Gastroesophageal sphincter (tissue), 4 donors: ENCODE measurements around the gene DOCK4. TPM values are rescaled to one million over a fixed set of nuclear protein-coding genes. Genes with fewer than 3 reads are reported as not detected.
"Not testable (repeated sequence)": the region's sequence is repeated elsewhere in the genome, so short reads cannot be mapped to it uniquely, and the experiment has no call there.

Experiments
- ATAC-seq: fragments of 150-250 bp; one replicate; pipeline ENCODE4 v1.9.1; 2016; ENCODE audit warnings: mild to moderate bottlenecking, moderate library complexity
- H3K27ac ChIP-seq, 4 donors: fragments of 200-600 bp; sonication (generic) in 3 of 4; 1 replicate in 3 of 4; 2 replicates in 1 of 4; pipeline ENCODE4 v1.5.1; 2016 to 2019
- H3K27me3 ChIP-seq: fragments of 200-600 bp; sonication (generic); one replicate; pipeline ENCODE4 v1.5.1; 2019
- H3K36me3 ChIP-seq, 2 donors: fragments of 200-600 bp; sonication (generic); one replicate each; pipeline ENCODE4 v1.5.1; 2019; ENCODE audit warnings: control low read depth in 1 of 2
- H3K4me1 ChIP-seq, 3 donors: fragments of 200-600 bp; sonication (generic); 1 replicate in 2 of 3; 2 replicates in 1 of 3; pipeline ENCODE4 v1.5.1; 2016 to 2019; ENCODE audit warnings: control low read depth in 2 of 3
- H3K4me3 ChIP-seq, 2 donors: fragments of 200-600 bp; sonication (generic); one replicate each; pipeline ENCODE4 v1.5.1; 2019; ENCODE audit warnings: mild to moderate bottlenecking in 1 of 2, moderate library complexity in 1 of 2
- H3K9me3 ChIP-seq, 3 donors: fragments of 200-600 bp; sonication (generic); one replicate each; pipeline ENCODE4 v1.5.1; 2017 to 2019; ENCODE audit warnings: control low read depth in 2 of 3
- CTCF ChIP-seq, 4 experiments: fragments of 200-600 bp in 2 of 4; fragments of 450-650 bp in 2 of 4; sonication (generic) in 1 of 4; IDR thresholded peaks; one replicate each; pipeline ENCODE4 v1.5.1; 2017 to 2019; ENCODE audit warnings: antibody characterized with exemption in 4 of 4, mild to moderate bottlenecking in 2 of 4, moderate library complexity in 2 of 4
- EP300 ChIP-seq: sonication (generic); formaldehyde crosslinking; IDR thresholded peaks from one replicate; pipeline ENCODE4 v1.6.1; 2017; ENCODE audit warnings: antibody characterized with exemption, mild to moderate bottlenecking
- POLR2A ChIP-seq, 2 donors: fragments of 450-650 bp; IDR thresholded peaks; one replicate each; pipeline ENCODE4 v1.6.1; 2017; ENCODE audit warnings: antibody characterized with exemption in 2 of 2, mild to moderate bottlenecking in 2 of 2, moderate library complexity in 1 of 2
- POLR2AphosphoS5 ChIP-seq: sonication (generic); formaldehyde crosslinking; IDR thresholded peaks from one replicate; pipeline ENCODE4 v1.6.1; 2017; ENCODE audit warnings: antibody characterized with exemption
- WGBS, 2 donors: methylation state at CpG; one replicate each; pipeline ENCODE4 v1.1.5; 2018; ENCODE audit warnings: low coverage in 1 of 2; 5-methylcytosine and 5-hydroxymethylcytosine counted together
- total RNA-seq, 4 donors: library from RNA; depleted of rRNA; stranded (reverse); fragments of >200 nt; gene quantifications; one replicate each; pipeline ENCODE4 v1.1.0, GENCODE V29; 2016

Gene DOCK4
- total RNA-seq, 4 donors from 2014 or later = 14.0 to 34.1 (median 24.2) TPM

- Histone ChIP-seq H3K9me3 (no peaks in the 10 kb centered on the region), H3K36me3 (no peaks in the 10 kb centered on the region), H3K4me1 (no peaks in the 10 kb centered on the region), H3K4me3 (no peak overlapping the region), H3K27ac (no peak overlapping the region), H3K27me3 (no peaks in the 10 kb centered on the region)
- WGBS, 2 donors = 67 to 89% methylated on average over 3 of the region's 3 CpGs
- ATAC-seq = no peak
- TF ChIP-seq POLR2A (IDR thresholded peaks at IDR 0.05) (no peak), POLR2AphosphoS5 (no peak)
Observed at GRCh38 chr7:111914291-111914690, 291.9 kb downstream of the DOCK4 start.

- no peak for ATAC-seq
- H3K27me3 ChIP-seq = no peaks in the 10 kb centered on the region
- H3K27ac ChIP-seq = no peak overlapping the region
- peaks cover 0 to 5% of the 10 kb centered on the region in 2 donors for H3K36me3 ChIP-seq
- no peaks in the 10 kb centered on the region for H3K9me3 ChIP-seq
- H3K4me1 ChIP-seq = no peaks in the 10 kb centered on the region
- TF ChIP-seq CTCF (IDR thresholded peaks at IDR 0.05) (no peak), EP300 (no peak), POLR2AphosphoS5 (no peak), POLR2A (IDR thresholded peaks at IDR 0.05) (no peak)
- 52 to 63% methylated on average over 3 to 4 of the region's 5 CpGs for WGBS, 2 donors
- H3K4me3 ChIP-seq = no peak overlapping the region
Observed at GRCh38 chr7:111911166-111911961, 294.8 kb downstream of the DOCK4 start.

- TF ChIP-seq POLR2AphosphoS5 = no peak
- no peak for TF ChIP-seq EP300
- no peak for TF ChIP-seq POLR2A (IDR thresholded peaks at IDR 0.05)
- no peak for TF ChIP-seq CTCF (IDR thresholded peaks at IDR 0.05)
- Histone ChIP-seq H3K4me3 (no peak overlapping the region), H3K9me3 (no peaks in the 10 kb centered on the region), H3K27ac (no peak overlapping the region), H3K4me1 (no peaks in the 10 kb centered on the region), H3K27me3 (no peaks in the 10 kb centered on the region), H3K36me3 (peaks cover 0 to 5% of the 10 kb centered on the region in 2 donors)
- 85 to 86% methylated on average over 5 of the region's 5 CpGs for WGBS, 2 donors
- ATAC-seq = no peak
Observed at GRCh38 chr7:111910656-111911055, 295.5 kb downstream of the DOCK4 start.

GRCh38 chr7:111908673-111909072 is 297.5 kb downstream of the DOCK4 start:
- not testable (repeated sequence) for H3K27ac ChIP-seq, H3K4me3 ChIP-seq, H3K27me3 ChIP-seq, H3K9me3 ChIP-seq, H3K4me1 ChIP-seq, H3K36me3 ChIP-seq, ATAC-seq
- WGBS, 2 donors = 91 to 100% methylated on average over 1 of the region's 3 CpGs

- Histone ChIP-seq H3K9me3 (no peaks in the 10 kb centered on the region), H3K27me3 (no peaks in the 10 kb centered on the region), H3K27ac (no peak overlapping the region), H3K4me3 (no peak overlapping the region), H3K4me1 (no peaks in the 10 kb centered on the region), H3K36me3 (peaks cover 0 to 26% of the 10 kb centered on the region in 2 donors)
- ATAC-seq = no peak
- TF ChIP-seq CTCF (IDR thresholded peaks at IDR 0.05) (no peak), POLR2AphosphoS5 (no peak), EP300 (no peak)
- 38 to 88% methylated on average over 1 to 2 of the region's 2 CpGs for WGBS, 2 donors
Observed at GRCh38 chr7:111903797-111904196, 302.4 kb downstream of the DOCK4 start.

- WGBS, 2 donors = 86 to 100% methylated on average over 1 of the region's 1 CpG
- H3K36me3 ChIP-seq = peaks cover 0 to 22% of the 10 kb centered on the region in 2 donors
- no peak for ATAC-seq
Observed at GRCh38 chr7:111903016-111903415, 303.2 kb downstream of the DOCK4 start.

More at GRCh38 chr7:111903016-111903415, 303.2 kb downstream of the DOCK4 start:
- Histone ChIP-seq H3K27ac (no peak overlapping the region), H3K9me3 (no peaks in the 10 kb centered on the region), H3K4me1 (no peaks in the 10 kb centered on the region), H3K27me3 (no peaks in the 10 kb centered on the region), H3K4me3 (no peak overlapping the region)
- no peak for TF ChIP-seq POLR2A (IDR thresholded peaks at IDR 0.05)
- TF ChIP-seq POLR2AphosphoS5 = no peak
- no peak for TF ChIP-seq EP300
- TF ChIP-seq CTCF (IDR thresholded peaks at IDR 0.05) = no peak
